ENCODE data around the gene SORD.
"Not testable (repeated sequence)": the region's sequence is repeated elsewhere in the genome, so short reads cannot be mapped to it uniquely, and the experiment has no call there.

Gene SORD

GRCh38 chr15:45030743-45031142, 7.7 kb downstream of the SORD start:
- no peak overlapping the region for H3K4me3 ChIP-seq (ENCODE audit: low read depth, low read length)

GRCh38 chr15:45031522-45032028, 8.6 kb downstream of the SORD start:
- H3K4me3 ChIP-seq (ENCODE audit: low read depth, low read length) = not testable (repeated sequence)

More at GRCh38 chr15:45030743-45031142, 7.7 kb downstream of the SORD start:
- TF ChIP-seq, protein P1, sequence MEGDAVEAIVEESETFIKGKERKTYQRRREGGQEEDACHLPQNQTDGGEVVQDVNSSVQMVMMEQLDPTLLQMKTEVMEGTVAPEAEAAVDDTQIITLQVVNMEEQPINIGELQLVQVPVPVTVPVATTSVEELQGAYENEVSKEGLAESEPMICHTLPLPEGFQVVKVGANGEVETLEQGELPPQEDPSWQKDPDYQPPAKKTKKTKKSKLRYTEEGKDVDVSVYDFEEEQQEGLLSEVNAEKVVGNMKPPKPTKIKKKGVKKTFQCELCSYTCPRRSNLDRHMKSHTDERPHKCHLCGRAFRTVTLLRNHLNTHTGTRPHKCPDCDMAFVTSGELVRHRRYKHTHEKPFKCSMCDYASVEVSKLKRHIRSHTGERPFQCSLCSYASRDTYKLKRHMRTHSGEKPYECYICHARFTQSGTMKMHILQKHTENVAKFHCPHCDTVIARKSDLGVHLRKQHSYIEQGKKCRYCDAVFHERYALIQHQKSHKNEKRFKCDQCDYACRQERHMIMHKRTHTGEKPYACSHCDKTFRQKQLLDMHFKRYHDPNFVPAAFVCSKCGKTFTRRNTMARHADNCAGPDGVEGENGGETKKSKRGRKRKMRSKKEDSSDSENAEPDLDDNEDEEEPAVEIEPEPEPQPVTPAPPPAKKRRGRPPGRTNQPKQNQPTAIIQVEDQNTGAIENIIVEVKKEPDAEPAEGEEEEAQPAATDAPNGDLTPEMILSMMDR (IDR thresholded peaks at IDR 0.05; ENCODE audit: low read depth, low read length) = no peak

GRCh38 chr15:45032501-45032900, 9.5 kb downstream of the SORD start:
- not testable (repeated sequence) for H3K4me3 ChIP-seq (ENCODE audit: low read depth, low read length)

DNA sequence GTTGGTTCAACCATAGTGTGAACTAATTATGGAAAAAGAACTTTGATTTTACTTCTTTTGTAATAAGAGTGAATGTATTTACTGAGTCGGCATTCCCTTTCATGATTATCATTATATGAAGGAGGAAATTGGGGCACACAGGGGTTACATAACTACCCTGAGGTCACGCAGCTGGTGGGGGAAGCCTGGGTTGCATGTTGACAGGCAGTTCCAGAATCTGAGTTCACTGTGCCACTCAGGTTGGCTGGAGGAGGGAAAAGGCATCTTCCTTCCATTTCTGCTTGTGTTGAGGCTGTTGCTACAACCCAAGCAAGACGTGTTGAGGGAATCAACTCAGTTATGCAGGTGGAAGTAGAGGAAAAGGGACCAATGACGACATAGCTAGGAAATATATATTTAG, 11.1 kb downstream of the SORD start:
- not testable (repeated sequence) for H3K4me3 ChIP-seq (ENCODE audit: low read depth, low read length)

DNA sequence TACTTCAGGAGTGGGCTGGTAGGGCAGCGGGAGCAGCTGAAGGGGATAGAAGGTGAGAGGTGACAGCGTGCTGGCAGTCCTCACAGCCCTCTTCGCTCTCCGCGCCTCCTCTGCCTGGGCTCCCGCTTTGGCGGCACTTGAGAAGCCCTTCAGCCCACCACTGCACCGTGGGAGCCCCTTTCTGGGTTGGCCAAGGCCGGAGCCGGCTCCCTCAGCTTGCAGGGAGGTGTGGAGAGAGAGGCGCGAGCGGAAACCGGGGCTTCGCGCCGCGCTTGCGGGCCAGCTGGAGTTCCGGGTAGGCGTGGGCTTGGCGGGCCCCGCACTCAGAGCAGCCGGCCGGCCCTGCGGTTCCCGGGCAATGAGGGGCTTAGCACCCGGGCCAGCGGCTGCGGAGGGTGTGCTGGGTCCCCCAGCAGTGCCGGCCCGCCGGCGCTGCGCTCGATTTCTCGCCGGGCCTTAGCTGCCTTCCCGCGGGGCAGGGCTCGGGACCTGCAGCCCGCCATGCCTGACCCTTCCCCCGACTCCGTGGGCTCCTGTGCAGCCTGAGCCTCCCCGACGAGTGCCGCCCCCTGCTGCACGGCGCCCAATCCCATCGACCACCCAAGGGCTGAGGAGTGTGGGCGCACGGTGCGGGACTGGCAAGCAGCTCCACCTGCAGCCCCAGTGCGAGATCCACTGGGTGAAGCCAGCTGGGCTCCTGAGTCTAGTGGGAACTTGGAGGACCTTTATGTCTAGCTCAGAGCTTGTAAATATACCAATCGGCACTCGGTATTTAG, 11.8 kb downstream of the SORD start:
- H3K4me3 ChIP-seq (ENCODE audit: low read depth, low read length) = not testable (repeated sequence)

DNA sequence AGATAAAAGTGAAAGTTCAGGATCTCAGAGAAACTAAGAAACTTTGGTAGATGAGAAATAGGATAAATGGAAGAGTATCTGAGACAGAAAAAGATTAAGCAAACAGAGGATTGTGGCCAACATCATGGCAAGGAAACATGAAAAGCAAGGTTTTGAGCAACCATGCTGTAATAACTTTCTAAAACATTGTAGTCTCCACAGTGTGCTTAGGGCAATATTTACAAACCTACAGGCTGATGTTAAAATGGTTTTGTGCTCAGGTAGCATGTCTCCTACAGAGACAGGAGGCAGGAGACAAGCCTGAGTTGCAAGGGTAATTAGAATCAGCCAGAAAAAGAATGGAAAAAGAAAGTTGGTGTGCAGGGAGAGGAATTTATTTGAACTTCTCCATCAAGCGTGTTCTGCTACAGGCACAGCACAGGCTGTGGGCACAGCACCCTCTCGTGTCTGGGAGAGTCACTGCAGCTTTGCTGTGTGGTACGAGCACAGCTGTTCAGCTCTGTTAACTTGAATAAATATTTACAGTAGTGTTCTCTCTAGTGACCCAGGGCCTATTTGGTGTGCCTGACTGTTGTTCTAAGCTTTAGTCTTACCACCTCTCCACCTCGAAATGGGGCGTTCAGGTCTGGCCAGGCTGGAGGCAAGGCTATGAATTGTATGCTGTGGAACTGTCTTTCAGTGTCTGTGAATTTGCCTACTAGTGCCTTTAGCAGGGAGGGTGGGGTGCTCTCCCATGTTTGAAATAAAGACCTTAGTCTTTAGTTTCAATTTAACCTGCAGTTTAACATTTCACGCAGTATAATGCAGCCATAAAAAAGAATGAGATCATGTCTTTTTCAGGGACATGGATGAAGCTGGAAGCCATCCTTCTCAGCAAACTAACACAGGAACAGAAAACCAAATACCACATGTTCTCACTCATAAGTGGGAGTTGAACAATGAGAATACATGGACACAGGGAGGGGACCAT, 14.1 kb downstream of the SORD start:
- not testable (repeated sequence) for H3K4me3 ChIP-seq (ENCODE audit: low read depth, low read length)
- TF ChIP-seq, protein P1 (IDR thresholded peaks at IDR 0.05; ENCODE audit: low read depth, low read length) = peak; percentile 95

- no peak overlapping the region for H3K4me3 ChIP-seq (ENCODE audit: low read depth, low read length)
- TF ChIP-seq, protein P1 (IDR thresholded peaks at IDR 0.05; ENCODE audit: low read depth, low read length) = no peak
Measured at GRCh38 chr15:45037936-45038335, 14.9 kb downstream of the SORD start.

DNA sequence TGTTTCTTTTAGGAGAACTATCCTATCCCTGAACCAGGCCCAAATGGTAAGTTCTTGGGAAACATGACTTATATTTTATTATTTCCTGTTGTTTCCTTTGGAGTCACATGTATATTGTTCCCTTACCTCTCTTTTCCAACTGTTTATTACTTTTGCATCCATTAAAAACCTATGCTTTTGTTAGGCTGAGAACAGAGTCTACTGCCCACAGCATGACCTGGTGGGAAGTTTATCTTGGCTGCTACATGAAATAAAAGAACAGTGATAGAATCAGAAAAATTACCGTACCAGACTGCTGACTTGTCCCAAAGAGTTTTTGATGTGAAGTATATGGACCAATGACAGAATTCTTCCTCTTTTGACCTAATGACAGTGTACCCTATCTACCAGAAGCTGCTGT, 17.4 kb downstream of the SORD start:
- not testable (repeated sequence) for H3K4me3 ChIP-seq (ENCODE audit: low read depth, low read length)

DNA sequence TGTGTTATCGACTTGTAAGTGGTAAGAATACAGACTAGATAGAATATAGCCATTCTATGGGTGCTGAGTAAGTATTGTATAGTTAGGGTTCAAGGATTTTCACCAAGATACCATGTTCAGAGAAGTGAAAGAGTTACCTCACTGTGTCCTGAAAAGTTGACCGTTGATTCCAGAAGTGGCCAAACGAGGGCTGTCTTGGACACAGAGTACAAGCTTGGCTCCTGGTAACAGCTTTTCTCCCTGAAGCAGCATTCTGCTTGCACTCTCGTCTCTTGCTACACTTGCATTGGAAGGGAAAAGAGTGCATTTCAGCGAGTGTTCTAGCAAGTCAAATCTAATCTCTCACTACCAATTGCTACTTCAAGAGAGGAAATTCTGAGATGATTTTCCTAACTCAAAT, 18.5 kb downstream of the SORD start:
- H3K4me3 ChIP-seq (ENCODE audit: low read depth, low read length) = not testable (repeated sequence)

GRCh38 chr15:45042859-45043258, 19.9 kb downstream of the SORD start:
- H3K4me3 ChIP-seq (ENCODE audit: low read depth, low read length) = not testable (repeated sequence)

- not testable (repeated sequence) for H3K4me3 ChIP-seq (ENCODE audit: low read depth, low read length)
Measured at GRCh38 chr15:45044270-45044669, 21.3 kb downstream of the SORD start.

DNA sequence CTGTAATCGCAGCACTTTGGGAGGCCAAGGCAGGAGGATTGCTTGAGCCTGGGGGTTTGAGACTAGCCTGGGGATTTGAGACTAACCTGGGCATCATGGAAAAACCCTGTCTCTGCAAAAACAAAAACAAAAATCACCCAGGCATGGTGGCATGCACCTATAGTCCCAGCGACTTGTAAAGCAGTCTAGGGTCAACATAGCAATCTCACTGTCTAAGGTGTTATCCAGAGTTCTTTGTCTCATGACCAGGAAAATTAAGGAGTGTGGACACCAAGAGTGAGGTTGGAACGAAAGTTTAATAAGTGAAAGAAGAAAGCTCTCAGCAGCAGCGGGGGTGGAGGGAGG, 25.4 kb downstream of the SORD start:
- H3K4me3 ChIP-seq (ENCODE audit: low read depth, low read length) = not testable (repeated sequence)
